ENCODE measurements around the gene KLF11. TPM values are rescaled to one million over a fixed set of nuclear protein-coding genes. Genes with fewer than 3 reads are reported as not detected.

Gene KLF11
- total and polyA plus RNA-seq, 2 experiments from 2014 or later, result 4.8 to 6.6 TPM

GRCh38 chr2:10075101-10075500 lies 31.8 kb downstream of the KLF11 start:
- Histone ChIP-seq H4K20me1 (ENCODE audit: insufficient read depth) (no peaks in the 10 kb centered on the region), H3F3A (ENCODE audit: insufficient read depth) (peaks cover 9% of the 10 kb centered on the region; the same call in 1 of the 2 replicates), H3K9me3 (ENCODE audit: low read depth) (no peaks in the 10 kb centered on the region), H2AFZ (no peak overlapping the region), H3K79me2 (ENCODE audit: insufficient read depth) (no peaks in the 10 kb centered on the region), H3K4me1 (ENCODE audit: insufficient read depth) (peaks cover 7% of the 10 kb centered on the region; the same call in 1 of the 2 replicates), H3K27ac (no peak overlapping the region), H3K36me3 (ENCODE audit: low read depth) (no peaks in the 10 kb centered on the region), H3K9ac (no peak overlapping the region), H3K27me3 (replicated peaks; ENCODE audit: insufficient read depth) (no peaks in the 10 kb centered on the region), H3K4me2 (ENCODE audit: unreplicated experiment) (no peak overlapping the region), H3K9me2 (ENCODE audit: insufficient read depth) (no peaks in the 10 kb centered on the region), H3K4me3 (no peak overlapping the region)
- DNase-seq, result no peak
- 76 to 77% methylated on average over 13 of the region's 13 CpGs for WGBS, 2 experiments (ENCODE audit: low coverage in 1 of 2, low lambda C conversion rate in 2 of 2, missing lambda C conversion rate in 2 of 2)
- TF ChIP-seq EZH2phosphoT487 (IDR thresholded peaks at IDR 0.05; ENCODE audit: insufficient read depth, low read depth), result no peak
- TF ChIP-seq EZH2 (IDR thresholded peaks at IDR 0.05; ENCODE audit: insufficient read depth, poor library complexity, severe bottlenecking), result no peak
- in situ Hi-C loops (cut with MboI), result loop anchor here (10.0 kb wide), 1 partner anchor 360 kb away; no protein-coding TSS in a partner anchor

GRCh38 chr2:10075571-10076209 lies 32.3 kb downstream of the KLF11 start:
- H3K36me3 ChIP-seq (ENCODE audit: low read depth), result no peaks in the 10 kb centered on the region
- peaks cover 9% of the 10 kb centered on the region; the same call in 1 of the 2 replicates for H3F3A ChIP-seq (ENCODE audit: insufficient read depth)
- TF ChIP-seq EZH2 (IDR thresholded peaks at IDR 0.05; ENCODE audit: insufficient read depth, poor library complexity, severe bottlenecking) (no peak), EZH2phosphoT487 (IDR thresholded peaks at IDR 0.05; ENCODE audit: insufficient read depth, low read depth) (no peak)
- H3K27me3 ChIP-seq (replicated peaks; ENCODE audit: insufficient read depth), result no peaks in the 10 kb centered on the region
- WGBS, 2 experiments (ENCODE audit: low coverage in 1 of 2, low lambda C conversion rate in 2 of 2, missing lambda C conversion rate in 2 of 2), result 82 to 86% methylated on average over 9 of the region's 9 CpGs
- H3K9me3 ChIP-seq (ENCODE audit: low read depth), result no peaks in the 10 kb centered on the region
- H3K27ac ChIP-seq, result no peak overlapping the region
- no peaks in the 10 kb centered on the region for H3K9me2 ChIP-seq (ENCODE audit: insufficient read depth)
- H3K79me2 ChIP-seq (ENCODE audit: insufficient read depth), result no peaks in the 10 kb centered on the region
- in situ Hi-C loops (cut with MboI), result loop anchor here (10.0 kb wide), 1 partner anchor 359 kb away; no protein-coding TSS in a partner anchor
- H3K4me1 ChIP-seq (ENCODE audit: insufficient read depth), result peaks cover 7% of the 10 kb centered on the region; the same call in 1 of the 2 replicates
- no peak overlapping the region for H3K9ac ChIP-seq
- DNase-seq, result no peak
- no peak overlapping the region for H3K4me3 ChIP-seq
- no peak overlapping the region for H2AFZ ChIP-seq
- no peaks in the 10 kb centered on the region for H4K20me1 ChIP-seq (ENCODE audit: insufficient read depth)
- no peak overlapping the region for H3K4me2 ChIP-seq (ENCODE audit: unreplicated experiment)

- Histone ChIP-seq H3K79me2 (ENCODE audit: insufficient read depth) (no peaks in the 10 kb centered on the region), H3K4me3 (no peak overlapping the region), H3K27me3 (replicated peaks; ENCODE audit: insufficient read depth) (0 out of 2 replicates have a peak, but pooled peaks cover 8% of the 10 kb centered on the region), H3K4me1 (ENCODE audit: insufficient read depth) (peaks cover 7% of the 10 kb centered on the region; the same call in 1 of the 2 replicates), H3F3A (ENCODE audit: insufficient read depth) (peaks cover 9% of the 10 kb centered on the region; the same call in 1 of the 2 replicates), H3K27ac (no peak overlapping the region), H3K36me3 (ENCODE audit: low read depth) (no peaks in the 10 kb centered on the region), H3K9me3 (ENCODE audit: low read depth) (no peaks in the 10 kb centered on the region), H3K9me2 (ENCODE audit: insufficient read depth) (no peaks in the 10 kb centered on the region), H3K9ac (no peak overlapping the region), H4K20me1 (ENCODE audit: insufficient read depth) (no peaks in the 10 kb centered on the region), H2AFZ (no peak overlapping the region), H3K4me2 (ENCODE audit: unreplicated experiment) (no peak overlapping the region)
- TF ChIP-seq EZH2phosphoT487 (IDR thresholded peaks at IDR 0.05; ENCODE audit: insufficient read depth, low read depth) (no peak), EZH2 (IDR thresholded peaks at IDR 0.05; ENCODE audit: insufficient read depth, poor library complexity, severe bottlenecking) (no peak)
- in situ Hi-C loops (cut with MboI), result loop anchor here (10.0 kb wide), 1 partner anchor 358 kb away; no protein-coding TSS in a partner anchor
- no peak for DNase-seq
- WGBS, 2 experiments (ENCODE audit: low coverage in 1 of 2, low lambda C conversion rate in 2 of 2, missing lambda C conversion rate in 2 of 2), result 95 to 96% methylated on average over 13 of the region's 13 CpGs
Measured at GRCh38 chr2:10076511-10076910, 33.2 kb downstream of the KLF11 start.

- H3K4me2 ChIP-seq (ENCODE audit: unreplicated experiment), result no peak overlapping the region
- no peaks in the 10 kb centered on the region for H4K20me1 ChIP-seq (ENCODE audit: insufficient read depth)
- in situ Hi-C loops (cut with MboI), result loop anchor here (10.0 kb wide), 1 partner anchor 358 kb away; no protein-coding TSS in a partner anchor
- H3K9ac ChIP-seq, result no peak overlapping the region
- no peak for DNase-seq
- no peaks in the 10 kb centered on the region for H3K36me3 ChIP-seq (ENCODE audit: low read depth)
- no peaks in the 10 kb centered on the region for H3K79me2 ChIP-seq (ENCODE audit: insufficient read depth)
- no peak overlapping the region for H3K27ac ChIP-seq
- no peaks in the 10 kb centered on the region for H3K9me2 ChIP-seq (ENCODE audit: insufficient read depth)
- peaks cover 9% of the 10 kb centered on the region; the same call in 1 of the 2 replicates for H3F3A ChIP-seq (ENCODE audit: insufficient read depth)
- no peak for TF ChIP-seq EZH2phosphoT487 (IDR thresholded peaks at IDR 0.05; ENCODE audit: insufficient read depth, low read depth)
- TF ChIP-seq EZH2 (IDR thresholded peaks at IDR 0.05; ENCODE audit: insufficient read depth, poor library complexity, severe bottlenecking), result no peak
- no peak overlapping the region for H2AFZ ChIP-seq
- 92 to 94% methylated on average over 5 of the region's 5 CpGs for WGBS, 2 experiments (ENCODE audit: low coverage in 1 of 2, low lambda C conversion rate in 2 of 2, missing lambda C conversion rate in 2 of 2)
- peaks cover 13% of the 10 kb centered on the region for H3K27me3 ChIP-seq (replicated peaks; ENCODE audit: insufficient read depth)
- no peaks in the 10 kb centered on the region for H3K9me3 ChIP-seq (ENCODE audit: low read depth)
- peaks cover 7% of the 10 kb centered on the region; the same call in 1 of the 2 replicates for H3K4me1 ChIP-seq (ENCODE audit: insufficient read depth)
- H3K4me3 ChIP-seq, result no peak overlapping the region
Measured at GRCh38 chr2:10076988-10077527, 33.7 kb downstream of the KLF11 start.

Data from GM23248 (cell line).